A549 (cell line): ENCODE data around the gene DPCD.

Source experiments
- BHLHE40 ChIP-seq: IDR thresholded peaks from 2 replicates; pipeline ENCODE4 v1.6.1; 2012; ENCODE audit warnings: low read depth, low read length, inconsistent platforms
- CEBPB ChIP-seq, 2 experiments: fragments of >200 bp in 1 of 2; sonication (Bioruptor Twin) in 1 of 2; formaldehyde crosslinking in 1 of 2; IDR thresholded peaks; 2 replicates each; pipeline ENCODE4 v1.6.1; 2012 to 2016
- CTCF ChIP-seq: fragments of >200 bp; sonication (Bioruptor Twin); formaldehyde crosslinking; IDR thresholded peaks from 3 replicates; pipeline ENCODE4 v1.5.1; 2016
- ESRRA ChIP-seq: fragments of 150-350 bp; IDR thresholded peaks from 2 replicates; pipeline ENCODE4 v1.6.1; 2014; ENCODE audit warnings: mild to moderate bottlenecking, low read length, borderline replicate concordance
- MAX ChIP-seq: IDR thresholded peaks from 2 replicates; pipeline ENCODE4 v1.6.1; 2012
- MYC ChIP-seq: IDR thresholded peaks from 2 replicates; pipeline ENCODE4 v1.6.1; 2012; ENCODE audit warnings: mild to moderate bottlenecking, inconsistent platforms, low read length, improper control_type of control experiment, borderline replicate concordance
- POLR2A ChIP-seq: IDR thresholded peaks from 2 replicates; pipeline ENCODE4 v1.6.1; 2012; ENCODE audit warnings: mild to moderate bottlenecking, low read length
- RAD21 ChIP-seq, 2 experiments: fragments of >200 bp in 1 of 2; sonication (Bioruptor Twin) in 1 of 2; formaldehyde crosslinking in 1 of 2; IDR thresholded peaks in 1 of 2; conservative IDR thresholded peaks in 1 of 2; 2 replicates in 1 of 2; 3 replicates in 1 of 2; pipeline ENCODE4 v1.6.1; 2012 to 2018; ENCODE audit warnings: inconsistent platforms in 1 of 2
- REST ChIP-seq: fragments of 200-600 bp; sonication (generic); IDR thresholded peaks from 2 replicates; pipeline ENCODE4 v1.6.1; 2016; ENCODE audit warnings: antibody characterized with exemption, mild to moderate bottlenecking, moderate library complexity
- TP53 ChIP-seq: fragments of 250-450 bp; sonication (Bioruptor Pico); IDR thresholded peaks from 2 replicates; pipeline ENCODE4 v1.5.0; 2021; ENCODE audit warnings: mild to moderate bottlenecking, moderate library complexity

GRCh38 chr10:101647255-101647654 is 59.1 kb downstream of the DPCD start:
- TF ChIP-seq CEBPB (IDR thresholded peaks at IDR 0.05) (no peak), CTCF (no peak), POLR2A (no peak), MAX (no peak), BHLHE40 (no peak), MYC (no peak), RAD21 (conservative IDR thresholded peaks at IDR 0.05 in 1 of 2, IDR thresholded peaks at IDR 0.05 in 1 of 2) (no peak), TP53 (no peak), ESRRA (no peak), REST (no peak)
